ENCODE data around the gene KIAA0513.

The KIAA0513 gene

DNA sequence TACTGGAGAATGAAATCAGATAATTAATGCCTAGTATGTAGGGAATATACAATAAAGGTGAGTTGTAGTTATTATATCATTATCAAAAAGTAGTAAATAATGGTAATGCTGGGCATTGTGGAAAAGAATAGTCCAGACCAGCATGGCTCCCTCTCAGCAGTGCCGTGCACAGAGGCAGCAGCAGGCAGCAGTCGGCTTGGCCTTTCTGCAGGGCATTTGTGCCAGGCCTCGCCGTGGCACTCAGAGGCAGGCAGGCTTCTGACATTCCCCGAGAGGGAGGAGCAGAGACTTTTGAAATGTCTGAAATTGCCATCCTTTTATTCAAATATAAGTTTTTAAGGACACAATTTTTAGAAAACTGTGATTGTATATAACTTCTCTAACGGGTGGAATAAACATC, 15.0 kb downstream of the KIAA0513 start:
- Histone ChIP-seq H3K27me3 (ENCODE audit: control insufficient read depth, insufficient read depth, low read length) (no peaks in the 10 kb centered on the region), H3K27ac (no peak overlapping the region), H3K79me2 (no peaks in the 10 kb centered on the region), H3K9ac (no peak overlapping the region), H3K36me3 (ENCODE audit: control insufficient read depth, insufficient read depth, low read length) (no peaks in the 10 kb centered on the region), H3K4me3 (ENCODE audit: low read depth, low read length) (no peak overlapping the region), H3K4me2 (ENCODE audit: low read length) (no peak overlapping the region), H3K4me1 (no peaks in the 10 kb centered on the region), H3K9me3 (ENCODE audit: control insufficient read depth, low read length) (no peaks in the 10 kb centered on the region), H2AFZ (no peak overlapping the region)
- TF ChIP-seq, protein P1, sequence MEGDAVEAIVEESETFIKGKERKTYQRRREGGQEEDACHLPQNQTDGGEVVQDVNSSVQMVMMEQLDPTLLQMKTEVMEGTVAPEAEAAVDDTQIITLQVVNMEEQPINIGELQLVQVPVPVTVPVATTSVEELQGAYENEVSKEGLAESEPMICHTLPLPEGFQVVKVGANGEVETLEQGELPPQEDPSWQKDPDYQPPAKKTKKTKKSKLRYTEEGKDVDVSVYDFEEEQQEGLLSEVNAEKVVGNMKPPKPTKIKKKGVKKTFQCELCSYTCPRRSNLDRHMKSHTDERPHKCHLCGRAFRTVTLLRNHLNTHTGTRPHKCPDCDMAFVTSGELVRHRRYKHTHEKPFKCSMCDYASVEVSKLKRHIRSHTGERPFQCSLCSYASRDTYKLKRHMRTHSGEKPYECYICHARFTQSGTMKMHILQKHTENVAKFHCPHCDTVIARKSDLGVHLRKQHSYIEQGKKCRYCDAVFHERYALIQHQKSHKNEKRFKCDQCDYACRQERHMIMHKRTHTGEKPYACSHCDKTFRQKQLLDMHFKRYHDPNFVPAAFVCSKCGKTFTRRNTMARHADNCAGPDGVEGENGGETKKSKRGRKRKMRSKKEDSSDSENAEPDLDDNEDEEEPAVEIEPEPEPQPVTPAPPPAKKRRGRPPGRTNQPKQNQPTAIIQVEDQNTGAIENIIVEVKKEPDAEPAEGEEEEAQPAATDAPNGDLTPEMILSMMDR (IDR thresholded peaks at IDR 0.05), result no peak

DNA sequence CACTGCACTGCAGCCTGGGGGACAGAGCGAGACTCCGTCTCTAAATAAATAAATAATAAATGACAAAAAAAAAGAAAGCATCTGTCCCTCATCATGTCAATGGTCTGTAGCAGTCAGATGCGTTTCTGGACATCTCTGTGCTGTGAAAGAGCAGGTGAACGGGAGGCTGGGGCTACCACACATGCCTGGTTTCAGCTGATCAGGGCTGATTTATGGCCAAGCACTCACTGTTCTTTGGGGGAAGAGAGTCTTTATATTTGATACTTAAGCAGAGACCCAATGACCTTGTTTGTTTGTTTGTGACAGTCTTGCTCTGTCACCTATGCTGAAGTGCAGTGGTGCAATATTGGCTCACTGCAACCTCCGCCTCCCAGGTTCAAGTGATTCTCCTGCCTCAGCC, 17.5 kb downstream of the KIAA0513 start:
- Histone ChIP-seq H3K36me3 (ENCODE audit: control insufficient read depth, insufficient read depth, low read length) (no peaks in the 10 kb centered on the region), H3K4me2 (ENCODE audit: low read length) (no peak overlapping the region), H3K9me3 (ENCODE audit: control insufficient read depth, low read length) (no peaks in the 10 kb centered on the region), H3K27me3 (ENCODE audit: control insufficient read depth, insufficient read depth, low read length) (no peaks in the 10 kb centered on the region), H2AFZ (no peak overlapping the region), H3K4me1 (no peaks in the 10 kb centered on the region), H3K4me3 (ENCODE audit: low read depth, low read length) (no peak overlapping the region), H3K9ac (no peak overlapping the region), H3K79me2 (no peaks in the 10 kb centered on the region), H3K27ac (no peak overlapping the region)
- TF ChIP-seq, protein P1 (IDR thresholded peaks at IDR 0.05), result no peak

DNA sequence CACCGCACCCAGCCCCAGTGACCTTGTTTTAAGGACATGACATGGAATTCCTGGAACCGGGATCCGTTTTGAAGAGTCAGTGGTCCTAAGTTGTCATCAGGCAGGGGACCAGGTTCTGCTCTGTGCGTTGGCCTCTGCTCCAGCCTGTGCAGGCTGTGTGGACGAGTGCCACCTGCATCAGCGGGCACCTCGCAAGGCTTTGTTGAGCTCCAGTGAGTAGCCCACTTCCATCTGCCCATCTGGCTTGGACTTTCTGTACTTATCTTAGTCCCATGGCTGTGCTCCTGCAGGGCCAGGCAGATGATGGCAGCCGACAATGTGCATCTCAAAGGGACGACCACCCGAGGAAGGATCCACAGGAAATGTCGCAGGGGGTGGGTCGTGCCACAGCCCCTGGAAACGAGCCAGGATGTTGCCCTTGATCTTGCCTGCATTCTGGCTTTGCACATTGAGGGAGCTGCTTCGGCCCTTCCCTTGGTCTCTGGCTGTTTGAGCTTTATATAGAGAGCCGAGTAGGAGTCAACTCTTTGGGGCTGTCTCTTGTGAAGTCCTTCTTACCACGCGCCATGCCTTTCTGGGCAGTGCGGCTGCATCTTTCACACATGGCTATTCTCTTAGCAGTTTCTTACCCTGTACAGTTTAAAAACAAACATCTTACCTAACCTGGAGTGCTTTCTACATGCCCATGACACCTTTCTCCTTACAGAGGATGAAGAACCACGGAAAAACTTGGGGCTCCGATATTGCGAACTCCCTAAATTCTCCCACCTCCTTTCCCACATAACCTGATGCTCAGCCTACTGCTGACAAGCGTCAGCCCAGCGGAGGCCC, 18.3 kb downstream of the KIAA0513 start:
- no peaks in the 10 kb centered on the region for H3K4me1 ChIP-seq
- no peak overlapping the region for H2AFZ ChIP-seq
- no peak overlapping the region for H3K27ac ChIP-seq
- no peaks in the 10 kb centered on the region for H3K9me3 ChIP-seq (ENCODE audit: control insufficient read depth, low read length)
- H3K4me3 ChIP-seq (ENCODE audit: low read depth, low read length), result no peak overlapping the region
- TF ChIP-seq, protein P1 (IDR thresholded peaks at IDR 0.05), result no peak
- H3K36me3 ChIP-seq (ENCODE audit: control insufficient read depth, insufficient read depth, low read length), result no peaks in the 10 kb centered on the region
- H3K4me2 ChIP-seq (ENCODE audit: low read length), result no peak overlapping the region
- H3K27me3 ChIP-seq (ENCODE audit: control insufficient read depth, insufficient read depth, low read length), result no peaks in the 10 kb centered on the region
- no peak overlapping the region for H3K9ac ChIP-seq
- H3K79me2 ChIP-seq, result no peaks in the 10 kb centered on the region

- Histone ChIP-seq H2AFZ (no peak overlapping the region), H3K36me3 (ENCODE audit: control insufficient read depth, insufficient read depth, low read length) (no peaks in the 10 kb centered on the region), H3K9me3 (ENCODE audit: control insufficient read depth, low read length) (no peaks in the 10 kb centered on the region), H3K9ac (no peak overlapping the region), H3K4me1 (no peaks in the 10 kb centered on the region), H3K4me2 (ENCODE audit: low read length) (no peak overlapping the region), H3K4me3 (ENCODE audit: low read depth, low read length) (no peak overlapping the region), H3K79me2 (no peaks in the 10 kb centered on the region), H3K27me3 (ENCODE audit: control insufficient read depth, insufficient read depth, low read length) (no peaks in the 10 kb centered on the region), H3K27ac (no peak overlapping the region)
- TF ChIP-seq, protein P1 (IDR thresholded peaks at IDR 0.05), result no peak
Measured at GRCh38 chr16:85046472-85046916, 18.9 kb downstream of the KIAA0513 start.
